DMS 273 (cell line): ENCODE data around the gene ZG16B.
A peak's percentile ranks its signal among the peaks of the same experiment; 100 is the strongest.

Source experiments
- DNase-seq: peaks from one replicate; lab custom pipeline; 2025; ENCODE audit not compliant: unreplicated experiment; lab: John Stamatoyannopoulos, UW

The ZG16B gene

GRCh38 chr16:2804728-2805127 is 25.4 kb upstream of the ZG16B start:
- no peak for DNase-seq

- no peak for DNase-seq
These were observed 23.8 kb upstream of the ZG16B start for GRCh38 chr16:2806286-2806685.

- no peak for DNase-seq
These were observed 21.9 kb upstream of the ZG16B start for GRCh38 chr16:2808181-2808580.

GRCh38 chr16:2809149-2809760 is 20.8 kb upstream of the ZG16B start:
- no peak for DNase-seq

GRCh38 chr16:2810651-2811050 is 19.5 kb upstream of the ZG16B start:
- no peak for DNase-seq

GRCh38 chr16:2811703-2812471 is 18.2 kb upstream of the ZG16B start:
- DNase-seq = no peak

- DNase-seq = no peak
These were observed 16.3 kb upstream of the ZG16B start for GRCh38 chr16:2813771-2814221.

- no peak for DNase-seq
These were observed 15.4 kb upstream of the ZG16B start for GRCh38 chr16:2814551-2815298.

- DNase-seq = no peak
These were observed 14.8 kb upstream of the ZG16B start for GRCh38 chr16:2815299-2815771.

- DNase-seq = no peak
These were observed 13.3 kb upstream of the ZG16B start, which contains the start of gene PRSS21 for GRCh38 chr16:2816751-2817339. TSS of gene PRSS21 (plus strand) at chr16:2817237. CDS start at chr16:2817269, 32 bp downstream.

- no peak for DNase-seq
These were observed 12.5 kb upstream of the ZG16B start for GRCh38 chr16:2817340-2818271.

- no peak for DNase-seq
These were observed 11.7 kb upstream of the ZG16B start for GRCh38 chr16:2818272-2818876.

GRCh38 chr16:2819179-2819938 is 10.7 kb upstream of the ZG16B start:
- no peak for DNase-seq

GRCh38 chr16:2819939-2820835 is 9.9 kb upstream of the ZG16B start:
- DNase-seq = no peak

- DNase-seq = no peak
These were observed 9.1 kb upstream of the ZG16B start for GRCh38 chr16:2820836-2821486.

GRCh38 chr16:2821487-2822157 is 8.5 kb upstream of the ZG16B start:
- DNase-seq = peak; percentile 62

GRCh38 chr16:2822158-2822495 is 8.0 kb upstream of the ZG16B start:
- no peak for DNase-seq
